Stimulated activated CD8-positive, alpha-beta memory T cell treated with anti-CD3 and anti-CD28 coated beads, Interleukin-15, amount 100 ng/mL, for 4 hours (primary cell): Measurements from ENCODE around the gene LRP2BP.
A peak's percentile ranks its signal among the peaks of the same experiment; 100 is the strongest.

Experiments
- DNase-seq, 2 donors: peaks; one replicate each; pipeline ENCODE4 v3.0.0-alpha.2; 2020; ENCODE audit warnings: low read depth in 2 of 2

LRP2BP gene

GRCh38 chr4:185395956-185396723 is 416 bp upstream of the LRP2BP start:
- peak; percentile 92 to 97 for DNase-seq

GRCh38 chr4:185394568-185395237 is 1.0 kb downstream of the LRP2BP start:
- DNase-seq, result no peak

- no peak for DNase-seq
Measured at GRCh38 chr4:185392156-185392555, 3.6 kb downstream of the LRP2BP start.

- DNase-seq, result no peak
Measured at GRCh38 chr4:185390941-185391340, 4.8 kb downstream of the LRP2BP start.

- no peak for DNase-seq
Measured at GRCh38 chr4:185387957-185388356, 7.8 kb downstream of the LRP2BP start.

- DNase-seq, result no peak
Measured at GRCh38 chr4:185384930-185385331, 10.8 kb downstream of the LRP2BP start.

GRCh38 chr4:185384061-185384460 is 11.7 kb downstream of the LRP2BP start:
- no peak for DNase-seq

- no peak for DNase-seq
Measured at GRCh38 chr4:185383451-185383850, 12.3 kb downstream of the LRP2BP start.

- DNase-seq, result no peak
Measured at GRCh38 chr4:185382754-185383153, 13.0 kb downstream of the LRP2BP start.

GRCh38 chr4:185381288-185382196 is 14.2 kb downstream of the LRP2BP start:
- no peak for DNase-seq

GRCh38 chr4:185380320-185380719 is 15.4 kb downstream of the LRP2BP start:
- DNase-seq, result no peak

GRCh38 chr4:185379326-185380295 is 16.1 kb downstream of the LRP2BP start:
- no peak for DNase-seq

GRCh38 chr4:185378264-185378663 is 17.5 kb downstream of the LRP2BP start:
- no peak for DNase-seq

- DNase-seq, result no peak
Measured at GRCh38 chr4:185374573-185374972, 21.2 kb downstream of the LRP2BP start.

GRCh38 chr4:185374027-185374426 is 21.7 kb downstream of the LRP2BP start:
- no peak for DNase-seq

GRCh38 chr4:185371702-185372101 is 24.0 kb downstream of the LRP2BP start:
- DNase-seq, result no peak

- no peak for DNase-seq
Measured at GRCh38 chr4:185370268-185370949, 25.3 kb downstream of the LRP2BP start.

GRCh38 chr4:185369731-185370130 is 26.0 kb downstream of the LRP2BP start:
- DNase-seq, result no peak

- DNase-seq, result no peak
Measured at GRCh38 chr4:185364886-185365285, 30.8 kb downstream of the LRP2BP start.

GRCh38 chr4:185363251-185363650 is 32.5 kb downstream of the LRP2BP start:
- no peak for DNase-seq
